Activated CD8-positive, alpha-beta memory T cell treated with anti-CD3 and anti-CD28 coated beads, Interleukin-2, amount 10 ng/mL, durations not matched to agents 7 days and 5 days (primary cell): ENCODE measurements around the gene GAS2L1. TPM values are rescaled to one million over a fixed set of nuclear protein-coding genes. Genes with fewer than 3 reads are reported as not detected.

ENCODE experiments used
- ATAC-seq: fragments of 150-1000 bp; cut with Tn5 transposase; one replicate; pipeline ENCODE4 v1.10.0; 2021; ENCODE audit warnings: moderate library complexity
- CTCF ChIA-PET: fragments of 350-600 bp; sonication (Branson Sonifier 250); formaldehyde crosslinking; loops from one replicate; lab custom pipeline; 2021; ENCODE audit warnings: antibody characterized with exemption; lab: Charles Lee
- DNase-seq: peaks from one replicate; pipeline ENCODE4 v3.0.0-alpha.2; 2020
- H3K27ac Mint-ChIP-seq: one replicate; pipeline ENCODE4 v1.8.0; 2021; ENCODE audit warnings: mild to moderate bottlenecking, mixed read lengths
- H3K27me3 Mint-ChIP-seq: one replicate; pipeline ENCODE4 v1.8.0; 2021; ENCODE audit warnings: mixed read lengths
- H3K36me3 Mint-ChIP-seq: one replicate; pipeline ENCODE4 v1.8.0; 2021; ENCODE audit warnings: mild to moderate bottlenecking, mixed read lengths
- H3K4me1 Mint-ChIP-seq: one replicate; pipeline ENCODE4 v1.8.0; 2021; ENCODE audit warnings: mixed read lengths
- H3K4me3 Mint-ChIP-seq: one replicate; pipeline ENCODE4 v1.8.0; 2021; ENCODE audit warnings: mild to moderate bottlenecking, moderate library complexity, mixed read lengths
- H3K9me3 Mint-ChIP-seq: one replicate; pipeline ENCODE4 v1.8.0; 2022; ENCODE audit warnings: low read depth, mixed read lengths
- total RNA-seq, 2 experiments: library from RNA; stranded (reverse); gene quantifications; one replicate each; pipeline ENCODE4 v1.2.3, GENCODE V29; 2021

The GAS2L1 gene
- total RNA-seq, 2 experiments from 2014 or later, result 12.0 to 16.9 TPM

DNA sequence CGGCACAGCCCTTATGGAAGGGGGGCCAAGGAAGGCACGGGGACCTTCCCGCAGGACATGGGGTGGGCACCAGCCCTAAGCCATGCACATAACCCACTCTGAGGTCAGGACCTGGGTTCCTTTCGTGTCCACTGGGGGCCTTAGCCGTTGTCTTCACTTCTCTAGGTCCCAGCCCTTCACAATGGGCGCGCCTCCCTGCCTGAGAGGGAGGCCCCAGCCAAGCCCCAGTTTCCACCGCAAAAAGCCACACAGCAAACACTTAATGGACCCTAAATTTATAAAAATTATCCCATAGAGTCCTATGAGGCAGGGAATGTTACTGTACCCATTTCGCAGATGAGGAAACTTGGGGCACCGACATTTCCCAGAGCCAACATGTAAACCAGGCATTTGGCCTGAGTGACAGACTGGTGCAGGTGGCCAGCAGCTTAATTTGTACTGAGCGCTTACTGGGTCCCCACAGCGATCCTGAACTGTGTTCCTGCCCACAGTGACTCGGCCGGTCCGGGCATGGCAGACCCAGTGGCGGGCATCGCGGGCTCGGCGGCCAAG lies 1.2 kb downstream of the GAS2L1 start:
- CTCF ChIA-PET, result no interaction called here
- ATAC-seq (no peak), DNase-seq (no peak)
- Mint-ChIP-seq H3K36me3 (no peaks in the 10 kb centered on the region), H3K4me3 (peak overlapping the region; percentile 79), H3K27ac (peak overlapping the region; percentile 46), H3K27me3 (peaks cover 17% of the 10 kb centered on the region), H3K9me3 (no peaks in the 10 kb centered on the region), H3K4me1 (peaks cover 42% of the 10 kb centered on the region)

DNA sequence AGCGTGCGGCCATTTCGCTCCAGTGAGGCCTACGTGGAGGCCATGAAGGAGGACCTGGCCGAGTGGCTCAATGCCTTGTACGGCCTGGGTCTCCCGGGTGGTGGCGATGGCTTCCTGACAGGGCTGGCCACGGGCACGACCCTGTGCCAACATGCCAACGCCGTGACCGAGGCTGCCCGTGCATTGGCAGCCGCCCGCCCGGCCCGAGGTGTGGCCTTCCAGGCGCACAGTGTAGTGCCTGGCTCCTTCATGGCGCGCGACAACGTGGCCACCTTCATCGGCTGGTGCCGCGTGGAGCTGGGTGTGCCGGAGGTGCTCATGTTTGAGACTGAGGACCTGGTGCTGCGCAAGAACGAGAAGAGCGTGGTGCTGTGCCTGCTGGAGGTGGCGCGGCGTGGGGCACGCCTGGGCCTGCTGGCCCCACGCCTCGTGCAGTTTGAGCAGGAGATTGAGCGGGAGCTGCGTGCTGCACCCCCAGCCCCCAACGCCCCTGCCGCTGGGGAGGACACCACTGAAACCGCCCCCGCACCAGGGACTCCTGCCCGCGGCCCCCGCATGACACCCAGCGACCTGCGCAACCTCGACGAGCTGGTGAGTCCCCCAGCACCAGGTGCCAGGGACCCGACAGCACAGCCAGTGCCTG lies 1.8 kb downstream of the GAS2L1 start:
- Mint-ChIP-seq H3K36me3 (no peaks in the 10 kb centered on the region), H3K4me1 (peaks cover 45% of the 10 kb centered on the region), H3K9me3 (no peaks in the 10 kb centered on the region), H3K4me3 (peak overlapping the region; percentile 60), H3K27ac (peak overlapping the region; percentile 79), H3K27me3 (peaks cover 22% of the 10 kb centered on the region)
- ATAC-seq (no peak), DNase-seq (no peak)
- CTCF ChIA-PET, result interaction anchor here (1.2 kb wide), 1 partner anchor 12 kb away, joined by 3 read pairs; no protein-coding TSS in a partner anchor

DNA sequence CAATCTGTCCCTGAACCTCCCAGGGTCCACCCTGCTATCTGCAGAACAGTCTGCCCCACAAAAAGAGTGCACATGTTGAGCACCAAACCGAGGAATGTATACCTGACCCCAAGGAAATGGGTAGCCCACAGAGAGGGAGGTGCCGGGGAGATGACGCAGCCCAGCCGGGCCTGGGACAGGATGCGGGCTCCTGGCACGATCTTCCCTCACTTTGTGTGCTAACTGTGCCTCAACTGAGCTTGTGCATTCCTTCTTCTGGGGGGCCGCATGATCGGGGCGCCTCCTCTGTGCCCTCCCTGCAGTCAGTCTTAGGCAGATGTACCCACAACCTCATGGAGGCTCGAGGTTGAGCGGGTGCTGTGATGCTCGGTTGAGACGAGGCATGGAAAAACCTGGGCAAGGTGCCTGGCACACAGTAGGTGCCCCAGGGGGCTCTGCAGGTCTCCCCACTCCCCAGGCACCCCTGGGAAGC lies 2.4 kb downstream of the GAS2L1 start:
- peak overlapping the region; percentile 79 for H3K27ac Mint-ChIP-seq
- H3K36me3 Mint-ChIP-seq, result no peaks in the 10 kb centered on the region
- no peaks in the 10 kb centered on the region for H3K9me3 Mint-ChIP-seq
- DNase-seq, result peak; percentile 90
- H3K4me1 Mint-ChIP-seq, result peaks cover 49% of the 10 kb centered on the region
- peaks cover 28% of the 10 kb centered on the region for H3K27me3 Mint-ChIP-seq
- ATAC-seq, result peak; percentile 60
- CTCF ChIA-PET, result interaction anchor here (1.2 kb wide), 1 partner anchor 12 kb away, joined by 3 read pairs; no protein-coding TSS in a partner anchor
- H3K4me3 Mint-ChIP-seq, result peak overlapping the region; percentile 60

DNA sequence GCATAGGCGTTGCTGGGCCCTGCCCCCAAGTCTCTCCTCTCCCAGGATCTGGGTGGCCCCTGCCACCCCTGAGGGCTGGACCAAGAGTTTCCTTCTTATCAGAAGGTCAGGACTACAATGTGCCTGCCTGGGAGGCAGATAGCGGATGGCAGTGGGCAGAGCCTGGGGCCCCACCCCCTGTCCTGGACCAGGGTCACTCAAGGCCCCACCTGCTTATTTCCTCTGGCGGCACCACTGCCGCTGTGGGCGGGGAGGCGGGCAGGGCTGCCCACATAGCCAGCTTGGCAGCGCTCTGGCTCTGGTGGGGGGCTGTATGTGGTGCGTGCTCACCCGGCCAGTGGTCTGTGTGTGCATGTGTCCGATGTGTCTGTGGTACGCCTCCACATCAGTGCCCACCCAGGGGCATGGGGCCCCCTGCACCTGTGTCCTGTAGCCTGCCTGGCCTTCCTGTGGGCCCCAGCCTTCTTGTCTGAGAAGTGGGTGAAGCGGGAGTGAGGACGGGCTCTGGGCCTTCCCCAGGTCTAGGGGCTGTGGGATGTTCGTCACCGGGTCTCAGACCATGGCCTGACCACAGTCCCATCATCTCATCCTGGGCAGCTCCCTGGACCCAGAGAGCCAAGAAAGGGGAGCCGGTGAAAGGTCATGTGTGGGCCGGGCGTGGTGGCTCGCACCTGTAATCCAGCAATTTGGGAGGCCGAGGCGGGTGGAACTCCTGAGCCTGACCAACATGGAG lies 3.0 kb downstream of the GAS2L1 start:
- Mint-ChIP-seq H3K36me3 (no peaks in the 10 kb centered on the region), H3K27ac (peak overlapping the region; percentile 79), H3K27me3 (peaks cover 35% of the 10 kb centered on the region), H3K9me3 (no peaks in the 10 kb centered on the region), H3K4me1 (peaks cover 56% of the 10 kb centered on the region), H3K4me3 (no peak overlapping the region)
- CTCF ChIA-PET, result interaction anchor here (1.2 kb wide), 1 partner anchor 11 kb away, joined by 3 read pairs; no protein-coding TSS in a partner anchor
- DNase-seq, result no peak
- ATAC-seq, result no peak

DNA sequence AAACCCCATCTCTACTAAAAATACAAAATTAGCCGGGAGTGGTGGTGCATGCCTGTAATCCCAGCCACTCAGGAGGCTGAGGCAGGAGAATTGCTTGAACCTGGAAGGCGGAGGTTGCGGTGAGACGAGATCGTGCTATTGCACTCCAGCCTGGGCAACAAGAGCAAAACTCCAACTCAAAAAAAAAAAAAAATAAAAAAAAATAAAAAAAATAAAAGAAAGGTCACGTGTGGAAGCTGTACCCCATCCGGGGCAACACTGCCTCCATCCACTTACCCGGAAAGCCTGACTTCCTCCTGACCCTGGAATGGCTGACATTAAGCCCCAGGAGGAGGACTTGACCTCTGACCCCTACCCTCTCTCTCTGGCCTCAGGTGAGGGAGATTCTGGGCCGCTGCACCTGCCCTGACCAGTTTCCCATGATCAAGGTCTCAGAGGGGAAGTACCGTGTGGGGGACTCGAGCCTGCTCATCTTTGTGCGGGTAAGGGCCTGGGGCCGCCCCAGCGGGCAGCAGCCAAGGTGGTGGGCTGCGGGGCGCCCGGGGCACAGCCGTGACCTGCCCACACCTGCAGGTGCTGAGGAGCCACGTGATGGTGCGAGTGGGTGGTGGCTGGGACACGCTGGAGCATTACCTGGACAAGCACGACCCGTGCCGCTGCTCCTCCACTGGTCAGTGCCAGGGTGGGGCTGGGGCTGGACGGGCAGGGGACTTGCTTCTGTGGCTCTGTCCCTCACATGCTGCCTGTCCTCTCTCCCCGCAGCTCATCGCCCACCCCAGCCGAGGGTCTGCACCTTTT lies 3.8 kb downstream of the GAS2L1 start:
- no peak for ATAC-seq
- CTCF ChIA-PET, result interaction anchor here (1.0 to 1.3 kb wide), 2 partner anchors 10 to 44 kb away, joined by 3 read pairs; no protein-coding TSS in a partner anchor
- Mint-ChIP-seq H3K27me3 (peaks cover 35% of the 10 kb centered on the region), H3K36me3 (no peaks in the 10 kb centered on the region), H3K27ac (no peak overlapping the region), H3K4me3 (no peak overlapping the region), H3K9me3 (no peaks in the 10 kb centered on the region), H3K4me1 (peaks cover 60% of the 10 kb centered on the region)
- DNase-seq, result no peak

DNA sequence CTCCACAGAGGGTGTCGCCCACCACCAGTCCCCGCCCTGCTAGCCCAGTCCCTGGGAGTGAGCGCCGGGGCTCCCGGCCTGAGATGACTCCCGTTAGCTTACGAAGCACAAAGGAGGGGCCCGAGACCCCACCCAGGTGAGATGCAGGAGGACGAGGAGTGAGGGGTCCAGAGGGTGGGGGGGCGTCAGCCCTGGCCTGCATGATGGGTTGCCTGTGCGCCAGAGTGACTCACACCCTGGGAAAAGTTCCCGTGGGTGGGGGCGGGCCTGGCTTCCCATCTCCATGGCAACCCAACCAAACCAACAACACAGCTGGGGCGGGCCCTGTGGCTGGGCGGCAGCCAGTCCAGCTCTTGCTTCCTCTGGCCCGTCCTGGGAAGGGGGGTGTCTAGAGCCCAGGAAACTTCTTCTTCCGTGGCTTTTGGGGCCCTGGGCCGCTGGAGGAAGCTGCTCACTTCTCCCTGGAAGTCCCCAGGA lies 4.5 kb downstream of the GAS2L1 start:
- CTCF ChIA-PET, result interaction anchor here (1.0 to 1.4 kb wide), 3 partner anchors 10 to 48 kb away, joined by 3 read pairs; no protein-coding TSS in a partner anchor

DNA sequence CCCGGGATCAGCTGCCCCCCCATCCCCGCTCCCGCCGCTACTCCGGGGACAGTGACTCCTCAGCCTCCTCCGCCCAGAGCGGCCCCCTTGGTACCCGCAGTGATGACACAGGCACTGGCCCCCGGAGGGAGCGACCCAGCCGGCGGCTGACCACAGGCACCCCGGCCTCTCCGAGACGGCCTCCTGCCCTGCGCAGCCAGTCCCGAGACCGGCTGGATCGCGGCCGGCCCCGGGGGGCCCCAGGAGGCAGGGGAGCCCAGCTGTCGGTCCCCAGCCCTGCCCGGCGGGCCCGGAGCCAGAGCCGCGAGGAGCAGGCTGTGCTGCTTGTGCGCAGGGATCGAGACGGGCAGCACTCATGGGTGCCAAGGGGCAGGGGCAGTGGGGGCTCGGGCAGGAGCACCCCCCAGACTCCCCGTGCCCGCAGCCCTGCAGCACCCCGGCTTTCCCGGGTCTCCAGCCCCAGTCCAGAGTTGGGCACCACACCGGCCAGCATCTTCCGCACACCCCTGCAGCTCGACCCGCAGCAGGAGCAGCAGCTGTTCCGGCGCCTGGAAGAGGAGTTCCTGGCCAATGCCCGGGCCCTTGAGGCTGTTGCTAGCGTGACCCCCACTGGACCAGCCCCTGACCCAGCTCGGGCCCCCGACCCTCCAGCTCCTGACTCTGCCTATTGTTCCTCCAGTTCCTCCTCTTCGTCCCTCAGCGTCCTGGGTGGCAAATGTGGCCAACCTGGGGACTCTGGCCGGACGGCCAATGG lies 5.2 kb downstream of the GAS2L1 start:
- DNase-seq (no peak), ATAC-seq (no peak)
- no peaks in the 10 kb centered on the region for H3K36me3 Mint-ChIP-seq
- no peak overlapping the region for H3K27ac Mint-ChIP-seq
- CTCF ChIA-PET, result interaction anchor here (1.0 to 1.4 kb wide), 3 partner anchors 9 to 47 kb away, joined by 3 read pairs; no protein-coding TSS in a partner anchor
- no peaks in the 10 kb centered on the region for H3K9me3 Mint-ChIP-seq
- H3K4me1 Mint-ChIP-seq, result peaks cover 56% of the 10 kb centered on the region
- H3K27me3 Mint-ChIP-seq, result peaks cover 41% of the 10 kb centered on the region
- no peak overlapping the region for H3K4me3 Mint-ChIP-seq

More for the DNA sequence above, 4.5 kb downstream of the GAS2L1 start:
- DNase-seq (peak; percentile 83), ATAC-seq (peak; percentile 37)
- Mint-ChIP-seq H3K4me1 (peaks cover 59% of the 10 kb centered on the region), H3K36me3 (no peaks in the 10 kb centered on the region), H3K9me3 (no peaks in the 10 kb centered on the region), H3K4me3 (no peak overlapping the region), H3K27ac (no peak overlapping the region), H3K27me3 (peaks cover 36% of the 10 kb centered on the region)

DNA sequence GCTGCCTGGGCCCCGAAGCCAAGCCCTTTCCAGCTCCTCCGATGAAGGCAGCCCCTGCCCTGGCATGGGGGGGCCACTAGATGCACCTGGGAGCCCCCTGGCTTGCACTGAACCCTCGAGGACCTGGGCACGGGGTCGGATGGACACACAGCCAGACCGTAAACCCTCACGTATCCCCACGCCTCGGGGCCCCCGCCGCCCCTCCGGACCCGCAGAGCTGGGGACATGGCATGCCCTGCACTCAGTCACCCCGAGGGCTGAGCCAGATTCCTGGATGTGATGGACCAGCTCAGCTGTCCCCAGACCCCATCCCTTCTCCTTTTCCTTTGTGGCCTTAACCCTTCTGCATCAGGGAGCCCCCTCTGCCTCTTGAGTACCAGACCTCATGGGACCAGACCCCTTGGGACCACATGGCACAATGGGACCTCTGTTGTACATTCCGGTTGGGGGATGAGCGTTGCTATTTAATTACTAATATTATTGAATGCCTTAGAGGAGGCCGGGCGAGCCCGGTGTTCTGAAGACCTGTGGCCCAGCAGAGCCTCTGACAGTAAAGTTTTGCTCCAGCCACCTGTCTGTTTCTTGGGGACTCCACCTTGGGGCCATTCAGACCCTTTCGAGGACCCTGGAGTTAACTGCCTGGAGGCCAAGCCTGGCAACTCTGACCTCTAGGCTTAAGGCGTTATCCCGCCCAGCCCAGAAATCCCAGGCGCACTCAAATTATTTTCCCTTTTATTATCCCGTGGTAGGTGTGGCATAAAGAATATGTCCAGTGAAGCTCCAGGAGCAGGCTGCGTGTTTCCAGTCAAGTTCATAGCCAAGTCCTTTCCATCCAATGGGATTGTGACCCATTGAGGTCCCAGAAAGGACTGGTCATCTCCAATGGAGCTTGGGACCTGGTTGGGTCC lies 6.0 kb downstream of the GAS2L1 start:
- DNase-seq (no peak), ATAC-seq (no peak)
- H3K9me3 Mint-ChIP-seq, result no peaks in the 10 kb centered on the region
- CTCF ChIA-PET, result interaction anchor here (0.7 to 2.1 kb wide), 10 partner anchors 8 to 294 kb away, joined by 3 to 10 read pairs (median 4); partner anchors contain the start of genes EWSR1 and RHBDD3
- H3K4me3 Mint-ChIP-seq, result no peak overlapping the region
- H3K4me1 Mint-ChIP-seq, result peaks cover 54% of the 10 kb centered on the region
- no peak overlapping the region for H3K27ac Mint-ChIP-seq
- H3K27me3 Mint-ChIP-seq, result peaks cover 47% of the 10 kb centered on the region
- no peaks in the 10 kb centered on the region for H3K36me3 Mint-ChIP-seq

DNA sequence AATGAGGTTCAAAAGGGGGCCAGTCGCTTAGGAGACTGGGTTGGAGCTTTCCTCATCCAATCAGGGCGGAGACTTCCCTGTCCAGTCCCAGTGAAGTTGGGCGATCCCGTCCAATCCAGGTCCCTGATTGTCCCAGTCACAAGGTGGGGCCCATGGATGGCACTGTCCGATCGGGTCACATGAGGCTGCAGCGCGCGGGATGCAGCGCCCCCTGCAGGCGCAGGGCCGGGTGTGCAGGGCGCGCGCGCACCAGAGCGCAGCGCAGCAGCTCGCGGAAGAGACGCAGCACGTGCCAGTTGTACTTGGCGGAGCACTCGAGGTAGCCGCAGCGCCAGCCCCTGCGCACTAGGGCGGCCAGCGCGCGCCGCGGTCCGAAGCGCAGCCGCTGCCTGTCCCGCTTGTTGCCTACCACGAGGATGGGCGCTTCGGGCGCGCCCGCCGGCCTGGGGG lies 6.7 kb downstream of the GAS2L1 start:
- CTCF ChIA-PET, result interaction anchor here (0.7 to 2.1 kb wide), 9 partner anchors 8 to 293 kb away, joined by 3 to 10 read pairs (median 4); partner anchors contain the start of genes EWSR1 and RHBDD3
- H3K27ac Mint-ChIP-seq, result no peak overlapping the region
- H3K36me3 Mint-ChIP-seq, result no peaks in the 10 kb centered on the region
- H3K4me3 Mint-ChIP-seq, result no peak overlapping the region
- peaks cover 49% of the 10 kb centered on the region for H3K27me3 Mint-ChIP-seq
- peaks cover 47% of the 10 kb centered on the region for H3K4me1 Mint-ChIP-seq
- ATAC-seq (peak; percentile 29), DNase-seq (no peak)
- no peaks in the 10 kb centered on the region for H3K9me3 Mint-ChIP-seq

DNA sequence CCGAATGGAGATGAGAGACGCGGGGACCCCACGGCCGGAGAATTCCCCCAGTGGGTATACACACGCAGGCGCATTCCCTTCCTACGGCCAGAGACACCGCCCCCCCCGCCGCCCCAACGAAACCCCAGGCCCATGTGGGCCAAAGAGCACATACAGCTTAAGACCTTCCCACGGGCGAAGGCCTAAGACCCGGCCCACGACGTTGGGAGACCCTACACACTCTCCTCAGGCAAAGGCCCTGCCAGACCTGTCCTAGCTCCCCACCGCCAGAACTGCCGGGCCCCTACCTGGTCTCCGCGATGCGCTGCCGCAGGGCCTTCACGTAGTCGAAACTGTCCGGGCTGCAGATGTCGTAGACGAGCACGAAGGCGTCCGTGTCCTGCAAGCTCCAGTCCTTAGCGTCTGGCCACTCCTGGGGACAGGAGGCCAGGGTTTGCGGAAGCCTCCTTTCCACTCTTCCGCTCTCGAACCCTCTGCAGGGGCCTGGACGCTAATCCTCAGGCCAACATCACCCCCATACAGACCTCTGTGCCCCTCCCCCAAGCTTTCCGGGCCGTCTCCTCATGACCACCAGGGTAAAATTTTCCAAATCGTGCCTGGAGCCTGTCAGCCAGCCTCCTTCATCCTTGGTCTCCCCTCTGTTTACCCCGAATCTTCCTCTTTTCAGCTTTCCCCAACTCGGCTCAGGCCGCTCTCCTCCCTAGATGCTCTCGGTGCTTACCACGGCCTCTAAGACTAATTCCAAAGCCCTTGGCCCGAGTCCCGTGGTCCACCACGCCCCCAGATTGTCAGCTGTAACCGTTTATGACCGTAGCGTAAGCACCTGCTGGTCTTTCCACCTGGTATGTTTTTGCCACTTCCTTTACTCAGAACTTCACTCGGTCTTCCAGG lies 7.4 kb downstream of the GAS2L1 start:
- Mint-ChIP-seq H3K27me3 (peaks cover 49% of the 10 kb centered on the region), H3K27ac (no peak overlapping the region), H3K4me3 (peak overlapping the region; percentile 5), H3K36me3 (no peaks in the 10 kb centered on the region), H3K9me3 (no peaks in the 10 kb centered on the region), H3K4me1 (peaks cover 40% of the 10 kb centered on the region)
- CTCF ChIA-PET, result interaction anchor here (1.0 to 2.1 kb wide), 8 partner anchors 8 to 292 kb away, joined by 3 to 10 read pairs (median 5); partner anchors contain the start of genes EWSR1 and RHBDD3
- ATAC-seq (no peak), DNase-seq (no peak)
